SK-N-SH treated with all-trans-retinoic acid at 6 μM for 48 hours (cell line): ENCODE results near the gene KIFAP3.
"Not testable (repeated sequence)": the region's sequence is repeated elsewhere in the genome, so short reads cannot be mapped to it uniquely, and the experiment has no call there.

Experiments used
- ATAC-seq: fragments of 200-7000 bp; cut with Tn5 transposase; 3 replicates; pipeline ENCODE4 v1.9.1; 2020; ENCODE audit warnings: mild to moderate bottlenecking, moderate library complexity
- ARNTL ChIP-seq: fragments of 450-650 bp; formaldehyde crosslinking; IDR thresholded peaks from 2 replicates; pipeline ENCODE4 v1.5.0; 2020; ENCODE audit warnings: low read depth, mild to moderate bottlenecking, moderate library complexity, borderline replicate concordance
- BACH2 ChIP-seq: fragments of 250-450 bp; sonication (Bioruptor Pico); IDR thresholded peaks from 2 replicates; pipeline ENCODE4 v1.9.0; 2021; ENCODE audit warnings: mild to moderate bottlenecking, borderline replicate concordance
- CREB5 ChIP-seq: fragments of 250-450 bp; sonication (Bioruptor Pico); IDR thresholded peaks from 2 replicates; pipeline ENCODE4 v1.5.1; 2020; ENCODE audit warnings: low read depth, mild to moderate bottlenecking, moderate library complexity
- GLIS3 ChIP-seq: fragments of 250-450 bp; sonication (Bioruptor Pico); IDR thresholded peaks from 2 replicates; pipeline ENCODE4 v1.5.0; 2020; ENCODE audit warnings: mild to moderate bottlenecking, moderate library complexity
- ISL1 ChIP-seq: fragments of 250-450 bp; sonication (Bioruptor Pico); IDR thresholded peaks from 2 replicates; pipeline ENCODE4 v2.1.2; 2022; ENCODE audit warnings: mild to moderate bottlenecking, moderate library complexity
- OSR1 ChIP-seq: fragments of 250-450 bp; sonication (Bioruptor Pico); IDR thresholded peaks from 2 replicates; pipeline ENCODE4 v1.8.0; 2022; ENCODE audit warnings: moderate library complexity, mild to moderate bottlenecking, inconsistent platforms
- PPARA ChIP-seq: fragments of 250-450 bp; sonication (Bioruptor Pico); IDR thresholded peaks from 2 replicates; pipeline ENCODE4 v1.5.0; 2020; ENCODE audit warnings: mild to moderate bottlenecking, borderline replicate concordance
- RARB ChIP-seq: fragments of 250-450 bp; sonication (Bioruptor Pico); IDR thresholded peaks from 2 replicates; pipeline ENCODE4 v1.8.0; 2021; ENCODE audit warnings: mild to moderate bottlenecking, moderate library complexity
- ZFP30 ChIP-seq: fragments of 450-650 bp; formaldehyde crosslinking; IDR thresholded peaks from 2 replicates; pipeline ENCODE4 v1.5.0; 2022; ENCODE audit warnings: mild to moderate bottlenecking, moderate library complexity
- ZNF70 ChIP-seq: fragments of 450-650 bp; formaldehyde crosslinking; IDR thresholded peaks from 2 replicates; pipeline ENCODE4 v1.5.0; 2020; ENCODE audit warnings: mild to moderate bottlenecking, moderate library complexity
- ZNF8 ChIP-seq: fragments of 450-650 bp; formaldehyde crosslinking; IDR thresholded peaks from 2 replicates; pipeline ENCODE4 v1.5.0; 2020; ENCODE audit warnings: mild to moderate bottlenecking, moderate library complexity
- TF ChIP-seq, protein P1 (sequence below): fragments of 250-450 bp; sonication (Bioruptor Pico); IDR thresholded peaks from 2 replicates; pipeline ENCODE4 v1.5.0; 2020; ENCODE audit warnings: mild to moderate bottlenecking, moderate library complexity
- TF ChIP-seq, protein P2 (sequence below): fragments of 250-450 bp; sonication (Bioruptor Pico); IDR thresholded peaks from 2 replicates; pipeline ENCODE4 v1.8.0; 2020; ENCODE audit warnings: mild to moderate bottlenecking, moderate library complexity, borderline replicate concordance
- TF ChIP-seq, protein P3 (sequence below): fragments of 250-450 bp; sonication (Bioruptor Pico); IDR thresholded peaks from 2 replicates; pipeline ENCODE4 v1.5.1; 2021; ENCODE audit warnings: mild to moderate bottlenecking, moderate library complexity

The KIFAP3 gene

GRCh38 chr1:170097449-170097948 lies 23.0 kb upstream of the KIFAP3 start (continued):
- TF ChIP-seq, protein P1, sequence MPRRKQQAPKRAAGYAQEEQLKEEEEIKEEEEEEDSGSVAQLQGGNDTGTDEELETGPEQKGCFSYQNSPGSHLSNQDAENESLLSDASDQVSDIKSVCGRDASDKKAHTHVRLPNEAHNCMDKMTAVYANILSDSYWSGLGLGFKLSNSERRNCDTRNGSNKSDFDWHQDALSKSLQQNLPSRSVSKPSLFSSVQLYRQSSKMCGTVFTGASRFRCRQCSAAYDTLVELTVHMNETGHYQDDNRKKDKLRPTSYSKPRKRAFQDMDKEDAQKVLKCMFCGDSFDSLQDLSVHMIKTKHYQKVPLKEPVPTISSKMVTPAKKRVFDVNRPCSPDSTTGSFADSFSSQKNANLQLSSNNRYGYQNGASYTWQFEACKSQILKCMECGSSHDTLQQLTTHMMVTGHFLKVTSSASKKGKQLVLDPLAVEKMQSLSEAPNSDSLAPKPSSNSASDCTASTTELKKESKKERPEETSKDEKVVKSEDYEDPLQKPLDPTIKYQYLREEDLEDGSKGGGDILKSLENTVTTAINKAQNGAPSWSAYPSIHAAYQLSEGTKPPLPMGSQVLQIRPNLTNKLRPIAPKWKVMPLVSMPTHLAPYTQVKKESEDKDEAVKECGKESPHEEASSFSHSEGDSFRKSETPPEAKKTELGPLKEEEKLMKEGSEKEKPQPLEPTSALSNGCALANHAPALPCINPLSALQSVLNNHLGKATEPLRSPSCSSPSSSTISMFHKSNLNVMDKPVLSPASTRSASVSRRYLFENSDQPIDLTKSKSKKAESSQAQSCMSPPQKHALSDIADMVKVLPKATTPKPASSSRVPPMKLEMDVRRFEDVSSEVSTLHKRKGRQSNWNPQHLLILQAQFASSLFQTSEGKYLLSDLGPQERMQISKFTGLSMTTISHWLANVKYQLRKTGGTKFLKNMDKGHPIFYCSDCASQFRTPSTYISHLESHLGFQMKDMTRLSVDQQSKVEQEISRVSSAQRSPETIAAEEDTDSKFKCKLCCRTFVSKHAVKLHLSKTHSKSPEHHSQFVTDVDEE (CRISPR knock-in tag) = no peak
- TF ChIP-seq BACH2 (CRISPR knock-in tag) = no peak

DNA sequence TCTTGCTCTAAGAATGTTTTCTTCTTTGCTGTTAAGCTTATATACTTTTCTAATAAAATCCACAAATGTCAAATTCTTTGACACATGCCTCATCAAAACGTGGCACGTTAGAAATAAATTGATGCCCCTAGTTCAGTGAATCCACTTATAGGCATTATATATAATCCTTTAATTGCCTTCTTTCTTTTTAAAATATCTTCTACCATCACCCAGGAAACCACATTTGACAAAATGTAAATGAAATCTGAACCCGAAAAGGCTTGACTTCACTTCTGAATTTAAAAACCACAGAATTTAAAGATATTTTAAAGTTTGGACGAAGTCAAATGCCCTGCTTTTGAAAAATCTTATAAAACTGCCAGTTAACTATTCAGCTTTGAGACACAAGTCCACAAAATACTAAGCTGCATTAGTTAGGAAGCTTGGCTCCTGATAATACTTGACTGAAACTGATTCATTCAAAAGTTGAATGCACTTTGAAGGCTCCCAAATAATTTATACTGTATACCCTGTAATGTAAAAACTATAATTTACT lies 22.4 kb upstream of the KIFAP3 start:
- ATAC-seq = peak; percentile 49
- no peak for TF ChIP-seq ISL1
- TF ChIP-seq, all 23 proteins: peak for 0

- ATAC-seq = no peak
- TF ChIP-seq PPARA (CRISPR knock-in tag) (no peak), GLIS3 (CRISPR knock-in tag) (no peak), RARB (CRISPR knock-in tag) (no peak), ZNF70 (CRISPR knock-in tag) (no peak), OSR1 (no peak), ARNTL (CRISPR knock-in tag) (no peak), ZNF8 (CRISPR knock-in tag) (no peak), ISL1 (no peak), BACH2 (CRISPR knock-in tag) (no peak), ZFP30 (CRISPR knock-in tag) (no peak), CREB5 (CRISPR knock-in tag) (no peak)
- TF ChIP-seq, protein P2, sequence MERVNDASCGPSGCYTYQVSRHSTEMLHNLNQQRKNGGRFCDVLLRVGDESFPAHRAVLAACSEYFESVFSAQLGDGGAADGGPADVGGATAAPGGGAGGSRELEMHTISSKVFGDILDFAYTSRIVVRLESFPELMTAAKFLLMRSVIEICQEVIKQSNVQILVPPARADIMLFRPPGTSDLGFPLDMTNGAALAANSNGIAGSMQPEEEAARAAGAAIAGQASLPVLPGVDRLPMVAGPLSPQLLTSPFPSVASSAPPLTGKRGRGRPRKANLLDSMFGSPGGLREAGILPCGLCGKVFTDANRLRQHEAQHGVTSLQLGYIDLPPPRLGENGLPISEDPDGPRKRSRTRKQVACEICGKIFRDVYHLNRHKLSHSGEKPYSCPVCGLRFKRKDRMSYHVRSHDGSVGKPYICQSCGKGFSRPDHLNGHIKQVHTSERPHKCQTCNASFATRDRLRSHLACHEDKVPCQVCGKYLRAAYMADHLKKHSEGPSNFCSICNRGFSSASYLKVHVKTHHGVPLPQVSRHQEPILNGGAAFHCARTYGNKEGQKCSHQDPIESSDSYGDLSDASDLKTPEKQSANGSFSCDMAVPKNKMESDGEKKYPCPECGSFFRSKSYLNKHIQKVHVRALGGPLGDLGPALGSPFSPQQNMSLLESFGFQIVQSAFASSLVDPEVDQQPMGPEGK = no peak
- TF ChIP-seq, protein P1 (CRISPR knock-in tag) = no peak
- TF ChIP-seq, protein P3, sequence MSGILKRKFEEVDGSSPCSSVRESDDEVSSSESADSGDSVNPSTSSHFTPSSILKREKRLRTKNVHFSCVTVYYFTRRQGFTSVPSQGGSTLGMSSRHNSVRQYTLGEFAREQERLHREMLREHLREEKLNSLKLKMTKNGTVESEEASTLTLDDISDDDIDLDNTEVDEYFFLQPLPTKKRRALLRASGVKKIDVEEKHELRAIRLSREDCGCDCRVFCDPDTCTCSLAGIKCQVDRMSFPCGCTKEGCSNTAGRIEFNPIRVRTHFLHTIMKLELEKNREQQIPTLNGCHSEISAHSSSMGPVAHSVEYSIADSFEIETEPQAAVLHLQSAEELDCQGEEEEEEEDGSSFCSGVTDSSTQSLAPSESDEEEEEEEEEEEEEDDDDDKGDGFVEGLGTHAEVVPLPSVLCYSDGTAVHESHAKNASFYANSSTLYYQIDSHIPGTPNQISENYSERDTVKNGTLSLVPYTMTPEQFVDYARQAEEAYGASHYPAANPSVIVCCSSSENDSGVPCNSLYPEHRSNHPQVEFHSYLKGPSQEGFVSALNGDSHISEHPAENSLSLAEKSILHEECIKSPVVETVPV (CRISPR knock-in tag) = no peak
These were observed 21.7 kb upstream of the KIFAP3 start for GRCh38 chr1:170095976-170096748.

GRCh38 chr1:170094697-170095616 lies 20.5 kb upstream of the KIFAP3 start:
- not testable (repeated sequence) for ATAC-seq
